Upper lobe of right lung (tissue), 1 donor: ENCODE results near the gene YIF1B. TPM values are rescaled to one million over a fixed set of nuclear protein-coding genes. Genes with fewer than 3 reads are reported as not detected.

Experiments used
- ATAC-seq: fragments of 200-7000 bp; cut with Tn5 transposase; one replicate; pipeline ENCODE4 v1.9.1; 2020; ENCODE audit warnings: mild to moderate bottlenecking, moderate library complexity
- DNase-seq: peaks from one replicate; pipeline ENCODE4 v3.0.0-alpha.2; 2020
- H3K27ac ChIP-seq: fragments of 200-600 bp; one replicate; pipeline ENCODE4 v1.8.0; 2022
- H3K27me3 ChIP-seq: fragments of 200-600 bp; one replicate; pipeline ENCODE4 v1.8.0; 2022; ENCODE audit warnings: mild to moderate bottlenecking
- H3K36me3 ChIP-seq: fragments of 200-600 bp; one replicate; pipeline ENCODE4 v1.8.0; 2022
- H3K4me1 ChIP-seq: fragments of 200-600 bp; one replicate; pipeline ENCODE4 v1.8.0; 2022
- H3K4me3 ChIP-seq: fragments of 200-600 bp; one replicate; pipeline ENCODE4 v1.8.0; 2022; ENCODE audit warnings: mild to moderate bottlenecking
- H3K9me3 ChIP-seq: fragments of 200-600 bp; one replicate; pipeline ENCODE4 v1.8.0; 2022
- CTCF ChIP-seq: fragments of 200-600 bp; IDR thresholded peaks from one replicate; pipeline ENCODE4 v1.8.0; 2022; ENCODE audit warnings: antibody characterized with exemption
- intact Hi-C: fragments of 100-400 bp; cut with DNase I; formaldehyde crosslinking; loops from one replicate; pipeline ENCODE4 v1.11.0; 2022
- total RNA-seq: library from RNA; stranded (reverse); fragmentation: NEBNext Ultra II Directional; extraction: Animal tissue kit (Norgen Biotek cat#: 25700); gene quantifications from one replicate; pipeline ENCODE4 v1.2.1, GENCODE V29; 2021
- donor health status: DM: no; HTN: yes; CAD: no; lungs with severe emphysema.

YIF1B gene
- total RNA-seq, 1 donor from 2014 or later = 37.3 TPM

GRCh38 chr19:38289955-38290354 is 25.8 kb downstream of the YIF1B start:
- DNase-seq (no peak), ATAC-seq (no peak)
- peak overlapping the region; percentile 55 for H3K27ac ChIP-seq
- no peak for TF ChIP-seq CTCF
- H3K27me3 ChIP-seq = no peaks in the 10 kb centered on the region
- H3K36me3 ChIP-seq = peaks cover 36% of the 10 kb centered on the region
- peaks cover 16% of the 10 kb centered on the region for H3K4me1 ChIP-seq
- H3K9me3 ChIP-seq = no peaks in the 10 kb centered on the region
- H3K4me3 ChIP-seq = no peak overlapping the region
- intact Hi-C loops = no loop called here

DNA sequence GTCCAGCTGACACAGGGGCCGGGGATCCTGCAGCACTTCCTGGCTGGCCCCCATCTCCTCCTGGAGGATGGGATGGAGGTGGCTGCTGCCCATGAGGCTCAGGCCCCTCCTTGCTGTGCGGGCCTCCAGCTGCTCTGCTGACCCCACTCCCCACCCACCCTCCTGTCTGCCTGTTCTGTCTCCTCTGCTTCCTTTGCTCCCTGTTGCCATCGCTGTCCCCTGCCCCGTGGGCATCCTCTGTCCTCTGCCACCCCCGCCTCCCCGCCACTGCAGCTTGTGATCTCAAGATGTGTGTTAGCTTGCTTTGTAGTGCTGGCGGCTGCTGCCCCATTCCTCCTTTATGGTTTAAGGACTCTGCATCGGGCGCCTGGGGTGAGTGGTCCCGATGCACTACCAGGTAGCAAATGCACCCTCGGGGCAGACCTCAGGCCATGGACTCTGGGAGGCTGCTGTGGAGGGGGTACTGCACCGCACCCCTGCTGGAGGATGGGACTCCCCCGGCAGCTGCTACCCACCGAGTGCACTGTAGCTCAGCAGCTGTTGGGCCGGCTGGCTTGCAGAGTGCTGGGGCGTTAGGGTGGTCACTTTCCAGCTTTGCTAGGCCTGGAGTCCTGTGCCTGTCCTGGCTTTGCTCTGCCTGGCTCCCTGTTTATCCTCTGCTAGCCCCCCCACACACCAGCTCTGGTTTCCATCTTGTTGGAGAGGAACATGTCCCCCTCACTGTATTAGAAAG is 27.5 kb downstream of the YIF1B start:
- ATAC-seq (no peak), DNase-seq (no peak)
- intact Hi-C loops = no loop called here
- TF ChIP-seq CTCF = no peak
- Histone ChIP-seq H3K4me3 (no peak overlapping the region), H3K4me1 (peaks cover 24% of the 10 kb centered on the region), H3K27ac (no peak overlapping the region), H3K27me3 (no peaks in the 10 kb centered on the region), H3K9me3 (no peaks in the 10 kb centered on the region), H3K36me3 (peaks cover 36% of the 10 kb centered on the region)

DNA sequence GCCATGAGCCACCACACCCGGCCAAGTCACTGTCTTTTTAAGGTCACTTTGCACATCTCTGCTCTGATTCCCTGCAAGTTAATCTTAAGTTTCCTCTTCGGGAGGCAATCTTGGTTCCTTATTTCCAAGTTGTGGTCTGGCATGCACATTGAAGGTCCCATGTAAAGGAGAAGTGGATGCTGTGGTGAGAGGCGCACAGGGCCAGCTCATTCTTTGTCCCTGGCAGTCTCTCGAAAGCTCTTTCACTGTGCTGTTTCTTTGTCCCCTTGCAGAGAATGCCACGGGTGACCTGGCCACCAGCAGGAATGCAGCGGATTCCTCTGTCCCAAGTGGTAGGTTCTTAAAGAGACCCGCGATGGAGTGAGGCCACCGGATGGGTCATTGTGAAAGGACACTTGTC is 28.1 kb downstream of the YIF1B start:
- H3K27me3 ChIP-seq = no peaks in the 10 kb centered on the region
- DNase-seq = no peak
- H3K9me3 ChIP-seq = no peaks in the 10 kb centered on the region
- H3K27ac ChIP-seq = no peak overlapping the region
- ATAC-seq = peak; percentile 70
- no peak overlapping the region for H3K4me3 ChIP-seq
- intact Hi-C loops = no loop called here
- H3K36me3 ChIP-seq = peaks cover 36% of the 10 kb centered on the region
- TF ChIP-seq CTCF = no peak
- H3K4me1 ChIP-seq = peaks cover 31% of the 10 kb centered on the region

DNA sequence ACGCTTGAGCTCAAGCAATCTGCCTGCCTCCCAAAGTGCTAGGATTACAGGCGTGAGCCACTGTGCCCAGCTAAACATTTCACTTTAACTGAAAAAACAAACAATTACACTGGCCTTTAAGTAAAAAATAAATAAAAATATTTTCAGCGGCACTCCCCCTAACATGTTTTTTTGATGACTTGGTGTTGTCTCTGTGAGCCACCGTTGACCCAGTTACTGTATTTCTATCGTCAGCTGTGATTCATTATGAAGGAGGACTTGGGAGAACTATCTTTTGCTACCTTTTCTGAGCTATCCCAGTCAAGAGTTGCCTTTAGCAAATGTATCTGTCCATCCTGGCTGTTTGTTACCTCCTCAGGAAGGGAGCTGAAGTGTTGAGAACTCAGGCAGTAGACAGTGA is 30.2 kb downstream of the YIF1B start:
- intact Hi-C loops = no loop called here

GRCh38 chr19:38284422-38284821 is 31.3 kb downstream of the YIF1B start:
- DNase-seq (no peak), ATAC-seq (peak; percentile 70)
- peak overlapping the region; percentile 65 for H3K27ac ChIP-seq
- no peaks in the 10 kb centered on the region for H3K27me3 ChIP-seq
- H3K36me3 ChIP-seq = peaks cover 12% of the 10 kb centered on the region
- no peaks in the 10 kb centered on the region for H3K9me3 ChIP-seq
- H3K4me1 ChIP-seq = peaks cover 32% of the 10 kb centered on the region
- intact Hi-C loops = no loop called here
- H3K4me3 ChIP-seq = no peak overlapping the region
- TF ChIP-seq CTCF = no peak

More for the DNA sequence above, 30.2 kb downstream of the YIF1B start:
- Histone ChIP-seq H3K4me3 (no peak overlapping the region), H3K27me3 (no peaks in the 10 kb centered on the region), H3K36me3 (peaks cover 22% of the 10 kb centered on the region), H3K9me3 (no peaks in the 10 kb centered on the region), H3K27ac (no peak overlapping the region), H3K4me1 (peaks cover 33% of the 10 kb centered on the region)
- no peak for TF ChIP-seq CTCF
- no peak for DNase-seq
- no peak for ATAC-seq
